OCI-LY3 (cell line): Measurements from ENCODE around the gene SLC25A13.
"Not testable (repeated sequence)": the region's sequence is repeated elsewhere in the genome, so short reads cannot be mapped to it uniquely, and the experiment has no call there.

Experiments
- H2AFZ ChIP-seq: fragments of 200-600, 300-600 bp; shearing (Covaris generic); 2 replicates; pipeline ENCODE4 v1.6.0; 2014; ENCODE audit warnings: antibody characterized with exemption, low read depth, low read length
- H3K27ac ChIP-seq: fragments of 200-600, 300-600 bp; sonication (generic); 2 replicates; pipeline ENCODE4 v1.5.1; 2014; ENCODE audit warnings: mild to moderate bottlenecking, low read length, moderate library complexity, mixed read lengths
- H3K27me3 ChIP-seq: fragments of 200-600, 300-600 bp; sonication (generic); 2 replicates; pipeline ENCODE4 v1.6.1; 2014; ENCODE audit warnings: low read depth, low read length, mixed read lengths
- H3K36me3 ChIP-seq: fragments of 200-600, 300-600 bp; sonication (generic); replicated peaks from 2 replicates; pipeline ENCODE3; 2014; ENCODE audit warnings: low read depth, low read length, mixed read lengths
- H3K4me1 ChIP-seq: fragments of 300-600, 200-600 bp; sonication (generic); 2 replicates; pipeline ENCODE4 v1.6.1; 2014; ENCODE audit warnings: low read length, mixed read lengths
- H3K4me2 ChIP-seq: fragments of 200-600, 300-600 bp; sonication (generic); 2 replicates; pipeline ENCODE4 v1.6.1; 2014; ENCODE audit warnings: low read length, mixed read lengths
- H3K4me3 ChIP-seq: fragments of 300-600, 200-600 bp; sonication (generic); 2 replicates; pipeline ENCODE4 v1.5.1; 2014; ENCODE audit warnings: antibody characterized with exemption, mild to moderate bottlenecking, low read length, moderate library complexity
- H3K79me2 ChIP-seq: fragments of 300-600, 200-600 bp; shearing (Covaris generic); 2 replicates; pipeline ENCODE4 v1.6.1; 2014; ENCODE audit warnings: mild to moderate bottlenecking, low read length, mixed read lengths
- H3K9ac ChIP-seq: fragments of 300-600, 200-600 bp; shearing (Covaris generic); 2 replicates; pipeline ENCODE4 v1.6.0; 2014; ENCODE audit warnings: mild to moderate bottlenecking, low read length, moderate library complexity
- H3K9me3 ChIP-seq: fragments of 200-600, 300-600 bp; shearing (Covaris generic); 2 replicates; pipeline ENCODE4 v1.6.1; 2014; ENCODE audit warnings: low read length, mixed read lengths; ENCODE audit not compliant: insufficient read depth
- H4K20me1 ChIP-seq: fragments of 200-600, 300-600 bp; sonication (generic); 2 replicates; pipeline ENCODE4 v1.6.1; 2016; ENCODE audit warnings: low read length, mixed read lengths; ENCODE audit not compliant: insufficient read depth
- CTCF ChIP-seq: fragments of 200-600, 300-600 bp; sonication (generic); IDR thresholded peaks from 2 replicates; pipeline ENCODE4 v1.5.1; 2014; ENCODE audit warnings: antibody characterized with exemption, low read length, low read depth
- EZH2phosphoT487 ChIP-seq: fragments of 200-600 bp; shearing (Covaris generic); IDR thresholded peaks from 2 replicates; pipeline ENCODE4 v1.6.1; 2018; ENCODE audit warnings: antibody characterized with exemption, mixed run types, low read depth

SLC25A13 gene

GRCh38 chr7:96321658-96322372 lies at the start of gene SLC25A13:
Gene SLC25A13 (minus strand): TSS chr7:96322098. CDS start chr7:96321956, 142 bp downstream.
- TF ChIP-seq EZH2phosphoT487 (no peak), CTCF (no peak)
- H2AFZ ChIP-seq: peak within 1 kb of the TSS; percentile 87

GRCh38 chr7:96365916-96366315 lies 44.0 kb upstream of the SLC25A13 start:
- not testable (repeated sequence) for H4K20me1 ChIP-seq, H3K27ac ChIP-seq

More at GRCh38 chr7:96321658-96322372, at the start of gene SLC25A13:
- H3K9me3 ChIP-seq: peaks cover 4% of the 10 kb centered on the region; the same call in 1 of the 2 replicates
- peak within 1 kb of the TSS; percentile 89 for H3K9ac ChIP-seq
- H3K4me1 ChIP-seq: peaks cover 32% of the 10 kb centered on the region
- H3K4me2 ChIP-seq: peak within 1 kb of the TSS; percentile 85
- peaks cover 22% of the 10 kb centered on the region for H4K20me1 ChIP-seq
- H3K79me2 ChIP-seq: peaks cover 48% of the 10 kb centered on the region
- H3K4me3 ChIP-seq: peak within 1 kb of the TSS; percentile 87
- H3K36me3 ChIP-seq: peaks cover 11% of the 10 kb centered on the region
- peak within 1 kb of the TSS; percentile 78 for H3K27ac ChIP-seq
- no peaks in the 10 kb centered on the region for H3K27me3 ChIP-seq

GRCh38 chr7:96361116-96361857 lies 39.4 kb upstream of the SLC25A13 start:
- Histone ChIP-seq H3K4me1 (peaks cover 13% of the 10 kb centered on the region), H4K20me1 (no peaks in the 10 kb centered on the region), H3K4me3 (no peak overlapping the region), H2AFZ (no peak overlapping the region), H3K27me3 (no peaks in the 10 kb centered on the region), H3K4me2 (no peak overlapping the region), H3K9me3 (no peaks in the 10 kb centered on the region), H3K36me3 (no peaks in the 10 kb centered on the region), H3K27ac (no peak overlapping the region), H3K79me2 (no peaks in the 10 kb centered on the region), H3K9ac (no peak overlapping the region)
- TF ChIP-seq EZH2phosphoT487 (no peak), CTCF (no peak)

More at GRCh38 chr7:96365916-96366315, 44.0 kb upstream of the SLC25A13 start:
- H2AFZ ChIP-seq, H3K27me3 ChIP-seq, H3K4me1 ChIP-seq, H3K9me3 ChIP-seq, H3K4me2 ChIP-seq, H3K79me2 ChIP-seq, H3K4me3 ChIP-seq, H3K9ac ChIP-seq, H3K36me3 ChIP-seq: not testable (repeated sequence)

- Histone ChIP-seq H3K9me3 (no peaks in the 10 kb centered on the region), H3K36me3 (no peaks in the 10 kb centered on the region), H3K27ac (no peak overlapping the region), H3K4me1 (peaks cover 13% of the 10 kb centered on the region), H3K79me2 (no peaks in the 10 kb centered on the region), H3K27me3 (no peaks in the 10 kb centered on the region), H3K4me2 (peak overlapping the region; percentile 65), H2AFZ (no peak overlapping the region), H3K4me3 (0 out of 2 replicates have a peak overlapping the region, but pooled peaks have one; percentile 22), H4K20me1 (no peaks in the 10 kb centered on the region), H3K9ac (no peak overlapping the region)
- TF ChIP-seq EZH2phosphoT487 (no peak), CTCF (no peak)
Observed at GRCh38 chr7:96359876-96360275, 38.0 kb upstream of the SLC25A13 start.

- H3K9me3 ChIP-seq, H3K9ac ChIP-seq, H3K27ac ChIP-seq, H4K20me1 ChIP-seq, H3K36me3 ChIP-seq, H3K27me3 ChIP-seq, H2AFZ ChIP-seq, H3K79me2 ChIP-seq, H3K4me2 ChIP-seq, H3K4me3 ChIP-seq: not testable (repeated sequence)
- H3K4me1 ChIP-seq: peaks cover 13% of the 10 kb centered on the region
Observed at GRCh38 chr7:96358236-96358971, 36.5 kb upstream of the SLC25A13 start.
